Middle frontal gyrus (tissue), 1 donor: Measurements from ENCODE around the gene CAMTA1.

Source experiments
- DNase-seq: peaks from one replicate; pipeline ENCODE4 v3.0.0-alpha.2; 2015; ENCODE audit warnings: low spot score; ENCODE audit errors: extremely low spot score

Gene CAMTA1

DNA sequence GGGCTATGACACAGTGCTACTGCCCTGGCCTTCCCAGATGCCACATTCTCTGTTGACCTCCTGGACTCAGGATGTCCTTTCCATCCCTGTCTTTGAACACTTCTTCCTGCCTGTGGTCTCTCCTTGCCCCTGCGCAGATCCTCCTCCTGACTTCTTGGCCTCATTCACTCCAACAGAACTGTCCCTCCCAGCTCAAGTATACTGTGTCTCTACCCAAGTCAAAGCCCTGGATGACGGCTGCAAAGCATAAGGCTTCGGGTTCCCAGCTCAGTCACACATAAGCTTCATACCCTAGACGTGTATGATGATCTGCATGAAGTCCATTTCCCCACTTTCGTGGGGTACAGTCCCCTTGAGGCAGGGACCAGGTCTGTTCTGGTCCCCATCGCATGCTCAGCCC, 657.7 kb downstream of the CAMTA1 start:
- DNase-seq: no peak

DNA sequence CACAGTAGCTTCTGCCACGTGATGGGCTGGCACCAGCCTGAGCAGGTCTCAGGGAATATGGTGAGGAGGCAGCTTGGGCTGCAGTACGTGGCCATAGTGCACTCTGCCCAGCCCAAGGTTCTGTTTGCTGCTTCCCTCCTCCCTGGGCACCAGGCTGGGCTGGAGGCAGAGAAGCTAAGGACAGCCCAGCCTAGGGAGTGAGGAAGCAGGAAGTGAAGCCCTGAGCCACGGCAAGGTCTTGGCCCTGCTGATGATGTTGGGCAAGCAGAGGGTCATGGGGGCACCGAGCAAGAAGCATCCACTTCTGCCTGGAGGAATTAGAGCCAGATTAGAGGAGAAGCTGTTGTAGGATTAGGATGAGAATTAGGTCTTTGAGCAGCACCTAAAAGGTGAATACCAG, 659.1 kb downstream of the CAMTA1 start:
- DNase-seq: no peak

DNA sequence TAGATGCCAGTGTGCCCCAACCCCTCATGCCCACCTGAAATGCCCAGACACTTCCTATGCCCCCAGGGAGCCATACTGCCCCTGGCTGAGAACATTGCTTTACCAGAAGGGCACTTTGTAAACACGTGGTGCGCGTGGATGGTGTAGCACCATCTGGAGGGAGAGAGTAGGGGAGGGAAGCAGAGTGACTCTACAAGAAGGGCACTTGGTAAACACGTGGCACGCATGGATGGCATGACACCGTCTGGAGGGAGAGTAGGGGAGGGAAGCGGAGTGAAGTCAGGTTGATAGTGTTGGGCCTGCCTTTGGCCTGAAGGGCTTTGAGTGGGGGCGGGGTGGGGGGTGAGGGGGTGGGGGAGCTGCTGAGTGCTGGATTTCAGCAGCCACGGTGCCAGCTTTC, 661.8 kb downstream of the CAMTA1 start:
- DNase-seq: no peak

DNA sequence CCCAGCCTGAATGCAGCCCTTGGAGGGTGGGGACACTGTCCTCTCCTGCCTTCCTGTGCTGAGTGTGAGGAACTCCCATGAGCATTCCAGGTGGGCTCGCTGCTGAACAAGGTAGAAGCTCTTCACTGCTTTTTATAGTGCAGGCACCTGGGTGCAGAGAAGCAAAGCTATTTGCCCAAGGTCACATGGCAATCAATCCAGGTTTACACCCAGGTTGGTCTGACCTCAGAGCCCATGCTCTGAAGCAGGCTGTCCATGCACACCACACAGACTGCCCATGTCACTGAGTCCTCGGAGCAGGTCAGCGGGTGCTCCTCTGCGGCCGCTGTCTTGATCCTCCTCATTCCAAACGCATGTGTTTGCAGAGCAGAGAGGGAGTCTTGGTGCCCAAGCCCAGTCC, 662.5 kb downstream of the CAMTA1 start:
- DNase-seq: no peak

DNA sequence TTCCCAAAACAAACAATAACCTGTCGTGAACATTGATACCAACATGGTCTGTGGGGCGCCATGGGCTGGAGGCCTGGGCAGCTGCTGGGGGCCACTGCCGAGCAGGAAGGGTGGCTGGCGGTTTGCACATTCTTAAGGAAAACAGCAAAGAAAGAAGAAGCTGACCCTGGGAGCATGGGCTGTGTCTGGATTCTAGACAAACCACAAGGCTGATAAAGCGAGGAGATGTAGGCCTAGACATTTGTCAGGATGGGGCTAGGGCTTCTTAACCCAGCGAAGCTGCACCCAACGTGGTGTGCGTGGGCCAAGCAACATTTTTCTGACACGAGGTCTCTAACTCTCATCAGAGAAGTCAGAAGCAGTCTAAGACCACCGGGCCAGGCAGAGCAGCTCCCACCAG, 663.7 kb downstream of the CAMTA1 start:
- DNase-seq: no peak

DNA sequence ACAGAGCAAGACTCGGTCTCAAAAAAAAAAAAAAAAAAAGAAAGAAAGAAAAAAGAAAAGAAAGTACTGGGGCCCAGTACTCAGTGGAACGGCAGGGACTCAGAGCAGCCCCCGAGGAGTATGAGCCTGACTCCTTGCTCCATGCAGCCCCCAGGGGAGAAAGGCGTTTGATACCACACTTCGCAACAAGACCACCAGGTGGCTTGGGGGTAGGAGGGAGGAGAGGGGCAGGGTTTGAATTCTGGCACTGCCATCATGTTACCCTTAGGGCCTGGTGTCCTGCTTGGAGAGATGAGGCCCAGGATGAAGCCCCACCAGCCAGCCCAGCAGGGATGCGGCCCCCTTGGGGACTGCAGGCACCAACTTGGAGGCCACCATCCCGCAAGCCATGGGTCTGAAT, 664.5 kb downstream of the CAMTA1 start:
- DNase-seq: no peak

DNA sequence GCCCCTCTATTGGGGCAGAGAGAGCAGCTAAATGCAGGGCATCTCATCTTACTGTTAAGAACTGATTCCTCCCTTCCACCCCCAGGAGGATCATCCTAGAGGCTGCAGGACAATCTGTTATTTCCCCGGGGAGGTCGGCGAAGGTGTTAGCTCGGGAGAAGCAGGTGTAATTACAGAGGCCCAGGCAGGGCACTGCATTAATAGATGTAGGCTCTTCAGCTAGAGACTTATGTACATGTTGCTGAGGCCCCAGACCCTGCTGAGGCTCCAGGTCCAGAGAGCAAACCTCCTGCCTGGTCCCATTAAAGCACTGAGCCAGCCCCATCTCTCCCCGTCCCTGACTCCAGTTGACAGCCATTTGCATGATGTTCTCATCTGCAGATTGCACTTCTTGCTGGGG, 665.6 kb downstream of the CAMTA1 start:
- no peak for DNase-seq

DNA sequence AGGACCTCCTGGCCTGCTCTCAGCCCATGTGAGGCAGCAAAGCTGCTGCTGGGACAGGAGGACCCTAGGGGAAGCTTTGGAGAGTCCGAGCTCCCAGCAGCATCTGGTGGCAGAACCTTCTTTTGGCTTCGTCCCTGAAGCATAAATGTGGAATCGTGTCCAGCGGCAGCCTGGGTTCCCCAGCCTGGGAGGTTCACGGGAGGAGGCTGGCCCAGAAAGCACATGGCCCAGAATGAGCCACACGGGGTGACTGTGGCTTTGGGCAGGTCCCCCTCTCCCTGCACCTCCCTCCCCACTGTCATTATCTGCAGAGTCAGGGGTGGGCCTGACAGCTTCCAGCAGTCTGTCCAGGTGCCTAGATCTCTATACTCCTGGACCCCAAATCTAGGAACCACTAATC, 667.8 kb downstream of the CAMTA1 start:
- no peak for DNase-seq

DNA sequence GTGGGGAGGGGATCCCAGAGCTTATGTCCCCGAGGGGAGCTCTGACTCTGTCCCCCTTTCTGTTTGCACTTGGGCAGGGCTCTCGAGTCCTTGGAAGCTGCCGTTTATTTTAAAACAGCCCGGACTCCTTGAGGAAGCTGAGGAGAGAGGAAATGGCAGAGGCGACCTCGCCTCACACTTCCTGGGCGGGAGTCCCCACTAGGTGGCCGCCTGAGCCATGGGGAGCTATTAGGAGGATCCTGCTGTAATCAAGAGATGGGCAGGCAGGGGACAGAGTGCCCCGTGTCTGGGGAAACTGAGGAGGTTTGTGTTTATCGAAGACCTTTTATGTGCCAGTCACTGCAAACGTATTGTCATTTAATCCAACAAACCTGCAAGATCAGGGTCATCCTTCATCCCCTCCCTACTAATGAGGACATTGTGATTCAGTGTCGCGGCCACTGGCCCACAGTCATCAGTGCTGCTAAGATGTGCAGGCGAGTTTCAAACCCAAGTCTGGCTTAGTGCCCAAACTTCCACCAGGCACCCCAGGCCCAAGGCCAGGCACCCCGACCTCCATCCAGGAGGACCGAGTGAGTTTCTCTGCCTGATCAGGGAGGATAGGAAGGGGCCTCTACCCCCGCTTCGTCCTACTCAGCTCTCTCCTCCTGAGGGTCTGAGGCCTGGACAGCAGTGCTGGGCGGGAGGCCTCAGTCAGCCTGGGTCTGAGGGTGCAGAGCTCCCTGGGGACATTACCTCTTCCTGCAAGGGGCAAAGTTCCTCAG, 669.0 kb downstream of the CAMTA1 start:
- DNase-seq: no peak

DNA sequence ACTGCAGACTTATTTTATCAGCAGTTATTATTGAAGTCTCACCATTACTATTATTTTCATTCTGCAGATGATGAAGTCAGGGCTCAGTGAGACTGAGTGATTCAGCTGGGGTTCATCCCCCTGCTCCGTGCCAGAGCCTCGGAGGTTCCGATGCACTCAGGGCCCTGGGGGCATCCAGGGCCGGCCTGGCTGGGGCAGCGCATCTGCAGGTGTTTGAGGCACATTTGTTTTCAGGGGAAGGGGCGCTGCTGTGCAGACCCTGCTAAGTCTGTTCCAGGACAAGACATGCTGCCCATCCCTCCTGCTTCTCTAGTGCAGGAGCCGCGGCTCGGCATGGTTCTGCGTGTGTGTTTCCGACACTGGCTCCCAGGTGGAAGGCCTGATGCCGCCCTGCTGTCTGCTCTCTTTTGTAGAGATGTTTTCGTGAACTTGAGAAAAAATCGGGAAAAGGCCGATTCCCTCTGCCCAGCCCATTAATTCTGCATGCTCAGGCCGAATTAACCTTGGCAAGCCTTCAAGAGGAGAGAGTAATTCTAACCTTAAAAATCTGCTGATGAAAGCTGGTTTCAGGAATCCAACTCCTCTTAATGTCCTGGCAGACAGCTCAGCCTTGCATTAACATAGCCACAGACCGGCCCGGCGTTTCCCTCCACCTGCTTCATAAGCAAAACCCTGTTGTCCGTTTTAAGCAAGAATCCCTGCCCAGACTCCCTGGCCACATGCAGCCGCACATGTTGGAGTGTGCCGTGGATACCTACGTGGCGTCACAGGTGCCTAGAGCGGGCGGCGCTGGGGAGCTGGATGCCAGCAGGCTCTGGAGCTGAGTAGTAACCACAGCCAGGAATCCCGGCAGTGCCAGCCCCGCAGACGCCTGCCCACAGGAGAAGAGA, 669.9 kb downstream of the CAMTA1 start:
- no peak for DNase-seq

DNA sequence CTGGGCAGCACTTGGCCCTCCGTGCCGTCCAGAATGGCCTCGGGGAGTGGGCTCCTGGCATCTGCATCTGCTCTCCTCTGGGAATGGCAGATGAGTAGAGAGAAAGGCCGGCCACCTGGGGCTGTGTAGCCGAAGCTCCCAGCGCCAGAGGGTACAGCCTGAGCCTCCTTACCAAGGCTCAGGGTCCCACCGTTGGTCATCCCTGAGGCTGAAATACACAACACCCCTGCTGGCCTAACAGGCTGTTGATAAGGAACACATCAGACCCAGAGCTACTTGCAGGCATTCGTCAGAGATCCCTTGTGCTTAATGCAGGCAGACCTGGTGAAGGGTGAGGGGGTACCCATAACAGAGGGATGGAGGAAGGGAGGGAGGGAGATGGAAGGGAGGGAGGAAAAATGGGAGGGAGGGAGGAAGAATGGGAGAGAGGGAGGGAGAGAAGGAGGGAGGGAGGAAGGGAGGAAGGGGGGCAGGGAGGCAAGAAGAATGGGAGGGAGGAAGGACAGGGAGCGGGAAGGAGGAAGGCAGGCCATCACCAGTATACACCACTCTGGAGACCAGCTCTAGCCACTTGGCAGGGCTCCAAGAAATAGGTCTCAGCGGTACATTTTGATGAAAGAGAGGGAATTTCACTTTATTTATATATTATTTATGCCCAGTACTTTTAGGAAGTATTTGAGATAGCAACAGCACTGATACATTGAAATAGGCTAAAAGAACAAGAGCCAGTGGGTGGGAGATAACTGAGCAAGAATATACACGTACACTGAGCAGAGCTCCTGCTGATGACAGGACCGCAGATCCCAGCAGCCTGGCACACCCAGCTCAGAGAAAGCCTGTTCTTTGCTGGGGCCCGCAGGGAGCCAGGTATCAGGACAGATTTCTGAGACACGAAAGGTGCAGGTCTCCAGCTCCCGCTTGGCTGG, 670.8 kb downstream of the CAMTA1 start:
- DNase-seq: no peak

DNA sequence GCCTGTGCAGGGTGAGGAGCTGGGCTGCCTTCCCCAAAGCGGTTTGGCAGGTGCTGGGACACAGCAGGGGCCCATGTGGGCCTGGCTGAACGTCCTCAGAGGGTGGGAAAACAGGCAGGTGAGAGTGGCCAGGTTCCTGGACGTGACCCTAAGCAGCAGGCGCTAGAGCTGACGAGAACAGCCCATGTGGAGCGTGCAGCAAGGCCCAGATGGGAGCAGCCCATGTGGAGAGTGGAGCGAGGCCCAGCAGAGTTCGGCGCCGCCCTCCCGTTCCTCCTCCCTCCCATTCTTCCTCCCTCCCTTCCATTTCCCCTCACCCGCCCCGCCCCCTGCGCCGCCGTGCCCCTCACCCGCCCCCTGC, 671.4 kb downstream of the CAMTA1 start:
- no peak for DNase-seq

DNA sequence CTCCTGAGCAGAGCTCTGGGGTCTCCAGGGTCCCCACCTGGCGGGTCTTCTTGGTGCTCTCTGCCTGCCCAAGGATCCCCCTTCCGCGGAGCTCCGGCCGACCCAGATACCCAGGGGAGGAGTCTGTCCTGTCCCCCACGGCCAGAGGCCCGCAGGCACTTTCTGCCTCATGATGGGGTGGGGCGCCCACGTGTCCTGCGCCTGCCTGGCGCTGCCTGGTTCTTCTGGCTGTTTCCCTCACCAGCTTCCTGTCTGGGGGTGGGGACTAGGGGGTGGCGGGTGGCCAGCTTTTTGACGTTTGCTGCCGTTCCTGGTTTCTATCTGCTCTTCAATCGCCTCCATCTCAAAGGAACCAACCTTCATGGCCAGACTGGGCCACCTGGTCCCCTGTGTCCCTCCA, 672.6 kb downstream of the CAMTA1 start:
- DNase-seq: no peak

DNA sequence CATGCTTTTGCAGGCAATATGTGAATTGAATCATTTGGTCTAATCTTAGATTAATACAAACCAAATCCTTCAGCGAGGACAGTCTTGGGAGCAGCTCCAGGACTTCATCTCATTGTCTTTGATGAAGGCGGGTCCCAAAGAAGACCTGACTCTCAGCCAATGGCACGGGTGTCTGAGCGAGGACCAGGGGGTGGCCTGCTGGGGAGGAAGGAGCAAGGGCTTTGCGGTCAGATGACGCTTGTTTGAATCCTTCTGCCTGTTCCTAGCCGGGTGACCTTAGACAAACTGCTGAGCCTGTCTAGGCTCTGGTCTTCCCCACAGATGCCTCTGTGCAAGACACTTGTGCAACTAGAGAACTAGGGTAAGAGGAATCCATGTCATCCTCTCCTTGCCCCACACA, 673.7 kb downstream of the CAMTA1 start:
- no peak for DNase-seq

DNA sequence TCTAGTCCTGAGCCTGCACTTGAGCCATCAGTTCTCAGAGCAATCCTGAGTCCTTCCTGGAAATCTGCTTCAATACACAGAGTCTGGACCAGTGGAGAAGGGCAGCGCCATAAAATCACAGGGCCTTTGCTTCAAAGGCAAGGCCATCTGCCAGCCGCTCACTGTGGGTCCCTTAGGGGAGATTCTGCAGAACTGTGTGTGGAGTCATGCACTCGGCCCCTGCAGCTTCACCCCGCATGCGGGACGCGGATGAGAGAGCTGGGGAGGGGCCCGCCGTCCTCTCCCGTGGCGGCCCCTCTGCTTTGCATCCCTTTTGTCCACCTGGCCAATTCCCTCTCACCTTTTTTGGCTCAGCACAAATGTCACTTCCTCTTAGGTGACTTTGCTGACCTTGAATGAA, 674.7 kb downstream of the CAMTA1 start:
- DNase-seq: no peak

DNA sequence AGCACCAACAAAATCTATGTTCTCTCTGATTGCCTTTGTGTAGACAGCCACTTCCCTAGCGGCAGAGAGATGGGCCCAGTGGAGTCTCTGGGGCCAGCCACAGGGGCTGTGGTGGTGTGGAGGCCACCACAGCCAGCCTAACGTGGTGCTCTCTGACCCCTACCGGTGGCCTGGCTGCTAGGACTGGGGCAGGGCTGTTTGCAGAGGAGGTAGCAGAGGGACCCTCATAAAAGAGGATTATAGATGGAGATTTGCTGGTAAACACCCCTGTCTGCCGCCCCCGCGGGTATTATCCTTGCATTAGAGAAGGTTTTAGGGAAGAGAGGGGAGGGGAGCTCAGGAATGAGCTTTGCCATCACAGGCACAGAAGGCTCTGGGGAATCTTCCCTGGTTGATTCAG, 675.6 kb downstream of the CAMTA1 start:
- no peak for DNase-seq

DNA sequence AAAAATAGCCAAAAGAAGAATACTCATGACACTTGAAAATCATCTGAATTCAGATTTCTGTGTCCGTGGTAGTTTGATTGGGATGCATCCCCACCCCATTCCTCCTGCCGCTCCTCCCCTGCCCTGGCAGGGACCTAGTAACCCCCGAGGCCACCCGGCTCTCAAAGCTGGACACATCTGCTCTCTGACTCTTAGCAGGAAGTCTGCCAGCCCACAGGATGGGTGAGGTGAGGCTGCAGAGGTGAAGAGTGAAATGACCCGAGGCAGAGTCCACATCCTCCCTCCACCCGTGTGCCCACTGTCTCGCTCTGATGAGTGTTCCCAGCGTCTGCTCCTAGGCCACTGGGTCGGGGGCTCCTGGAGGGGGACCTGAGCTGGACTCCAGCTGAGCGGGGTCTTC, 677.4 kb downstream of the CAMTA1 start:
- DNase-seq: no peak

DNA sequence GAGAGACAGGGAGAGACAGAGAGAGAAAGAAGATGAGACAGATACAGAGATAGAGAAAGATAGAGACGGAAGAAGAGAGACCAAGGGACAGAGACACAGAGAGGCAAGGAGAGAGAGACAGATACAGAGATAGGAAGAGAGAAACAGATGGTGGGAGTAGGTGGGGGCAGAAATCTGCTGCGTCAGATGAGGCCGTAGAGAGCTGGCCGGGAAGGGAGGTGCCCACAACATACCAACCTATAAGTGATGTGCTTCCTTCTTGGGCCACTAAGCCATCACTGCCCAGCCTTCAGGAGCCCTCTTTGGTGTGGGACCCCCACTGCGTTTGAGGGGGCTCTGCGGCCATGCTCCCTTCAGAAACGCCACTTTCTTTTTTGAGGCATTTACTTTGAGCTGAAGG, 678.3 kb downstream of the CAMTA1 start:
- DNase-seq: no peak

DNA sequence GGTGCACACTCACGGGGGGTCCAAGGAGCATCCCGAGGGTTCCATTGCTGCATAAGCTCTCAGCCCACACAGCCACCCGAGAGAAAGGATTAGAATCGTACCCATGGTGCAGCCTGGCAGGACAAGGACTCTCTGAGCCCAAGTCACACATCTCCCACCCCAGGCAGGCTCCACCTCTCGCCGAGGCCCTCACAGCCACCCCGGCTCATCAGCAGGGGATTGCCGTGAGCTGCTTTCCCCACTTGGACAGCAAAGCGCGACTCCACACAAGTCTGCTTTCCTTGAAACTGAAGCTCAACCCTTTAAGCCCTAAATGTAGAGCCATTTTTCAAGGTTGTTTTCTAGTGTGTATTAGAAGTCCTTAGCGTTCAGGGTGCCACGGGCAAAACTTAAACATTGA, 679.5 kb downstream of the CAMTA1 start:
- no peak for DNase-seq

DNA sequence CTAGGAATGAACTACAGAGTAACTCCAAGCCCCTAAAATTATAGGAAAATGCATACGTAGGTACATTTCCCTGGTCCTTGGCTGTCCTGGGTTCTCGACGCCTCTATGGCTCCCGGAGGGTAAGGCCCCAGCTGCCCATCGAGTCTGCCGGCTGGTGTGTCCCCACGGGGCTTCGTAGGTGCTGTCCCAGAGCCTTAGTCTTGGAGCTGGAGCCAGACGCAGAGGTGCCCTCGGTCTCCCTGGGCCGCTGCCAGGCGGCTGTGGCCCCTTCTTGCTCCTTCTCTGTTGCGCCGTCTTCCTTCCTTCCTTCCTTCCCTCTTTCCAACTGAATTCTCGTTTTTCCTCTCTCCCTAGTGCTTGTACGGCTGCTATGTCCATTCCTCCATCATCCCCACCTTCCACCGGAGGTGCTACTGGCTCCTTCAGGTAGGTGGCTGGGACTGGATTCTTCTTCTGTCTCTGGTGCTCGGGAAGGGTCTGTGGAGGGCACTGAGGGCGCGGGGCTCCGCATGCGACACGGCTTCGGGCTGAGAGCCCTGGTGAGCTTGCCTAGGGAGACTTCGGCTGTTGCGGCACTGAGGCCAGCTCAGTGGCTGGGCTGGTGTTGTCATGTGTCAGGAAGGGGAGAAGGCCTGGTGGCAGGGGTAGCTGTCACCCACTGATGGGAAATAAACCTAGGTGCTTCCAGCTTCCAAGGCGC, 682.4 kb downstream of the CAMTA1 start:
- DNase-seq: no peak

DNA sequence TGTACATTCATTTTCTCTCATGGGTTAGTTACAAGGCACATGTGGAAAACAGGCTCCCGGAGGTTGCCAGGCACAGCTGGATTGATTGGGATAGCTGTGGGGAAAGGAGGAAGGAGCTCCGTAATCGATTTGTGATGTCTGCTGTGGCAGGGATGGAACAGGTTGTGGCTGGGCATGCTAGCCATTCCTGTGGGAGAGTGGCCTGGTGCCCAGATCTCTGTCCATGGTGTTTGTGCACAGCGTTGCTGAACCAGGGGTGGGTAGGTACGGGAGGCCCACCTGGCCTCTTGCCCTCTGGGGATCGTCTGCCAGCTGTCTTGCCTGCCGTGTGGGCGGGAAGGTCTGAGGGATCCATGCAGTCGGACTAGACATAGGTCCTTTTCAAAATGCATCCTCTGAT, 683.0 kb downstream of the CAMTA1 start:
- no peak for DNase-seq
